ENCODE data around the gene GHDC. TPM values are rescaled to one million over a fixed set of nuclear protein-coding genes. Genes with fewer than 3 reads are reported as not detected.
"Not testable (repeated sequence)": the region's sequence is repeated elsewhere in the genome, so short reads cannot be mapped to it uniquely, and the experiment has no call there.

Gene GHDC
- total and polyA plus RNA-seq, 7 donors: 4.7 to 11.5 (median 7.7) TPM

GRCh38 chr17:42155614-42156045 is 38.7 kb downstream of the GHDC start:
- H3K36me3 ChIP-seq (ENCODE audit: insufficient read depth in 1 of 2, low read depth in 1 of 2): peaks cover 3 to 8% of the 10 kb centered on the region in 2 donors
- no peak for ATAC-seq
- intact Hi-C loops (cut with DNase I): loop anchor here in 1 of 2 donors (1.0 kb wide), 1 partner anchor 188 kb away; no protein-coding TSS in a partner anchor
- DNase-seq: no peak
- peak overlapping the region; percentile 100 for H3K4me3 ChIP-seq
- WGBS, 3 donors: 38 to 40% (median 39%) methylated on average over 17 of the region's 17 CpGs
- no peaks in the 10 kb centered on the region for H3K9me3 ChIP-seq
- peaks cover 26% of the 10 kb centered on the region for H3K4me1 ChIP-seq
- no peak for TF ChIP-seq CTCF (IDR thresholded peaks at IDR 0.05)
- no peaks in the 10 kb centered on the region for H3K27me3 ChIP-seq (ENCODE audit: insufficient read depth in 3 of 3, low read length in 2 of 3)
- peak overlapping the region; percentile 97 for H3K27ac ChIP-seq

GRCh38 chr17:42153919-42154742 is 40.2 kb downstream of the GHDC start:
- 4 to 6% (median 6%) methylated on average over 15 of the region's 15 CpGs for WGBS, 3 donors
- Histone ChIP-seq H3K36me3 (ENCODE audit: insufficient read depth in 1 of 2, low read depth in 1 of 2) (peaks cover 3 to 13% of the 10 kb centered on the region in 2 donors), H3K9me3 (no peaks in the 10 kb centered on the region), H3K4me1 (peaks cover 31% of the 10 kb centered on the region), H3K27me3 (ENCODE audit: insufficient read depth in 3 of 3, low read length in 2 of 3) (no peaks in the 10 kb centered on the region), H3K4me3 (peak overlapping the region; percentile 100), H3K27ac (peak overlapping the region; percentile 97)
- ATAC-seq (peak in 1 of 4 donors; percentile 19), DNase-seq (no peak)
- TF ChIP-seq CTCF (IDR thresholded peaks at IDR 0.05): no peak
- intact Hi-C loops (cut with DNase I): no loop called here

- intact Hi-C loops (cut with DNase I): no loop called here
- Histone ChIP-seq H3K4me1 (peaks cover 47% of the 10 kb centered on the region), H3K36me3 (ENCODE audit: insufficient read depth in 1 of 2, low read depth in 1 of 2) (peaks cover 0 to 26% of the 10 kb centered on the region in 2 donors), H3K27me3 (ENCODE audit: insufficient read depth in 3 of 3, low read length in 2 of 3) (no peaks in the 10 kb centered on the region), H3K4me3 (no peak overlapping the region), H3K27ac (peak overlapping the region; percentile 57), H3K9me3 (no peaks in the 10 kb centered on the region)
- no peak for DNase-seq
- TF ChIP-seq CTCF (IDR thresholded peaks at IDR 0.05): no peak
- no peak for ATAC-seq
- WGBS, 3 donors: 65 to 74% (median 68%) methylated on average over 13 of the region's 13 CpGs
Observed at GRCh38 chr17:42146911-42147607, 47.2 kb downstream of the GHDC start.

GRCh38 chr17:42143138-42143537 is 51.2 kb downstream of the GHDC start:
- H3K27ac ChIP-seq: peak overlapping the region; percentile 85
- H3K27me3 ChIP-seq (ENCODE audit: insufficient read depth in 3 of 3, low read length in 2 of 3); intact Hi-C loops (cut with DNase I); H3K4me3 ChIP-seq; H3K36me3 ChIP-seq (ENCODE audit: insufficient read depth in 1 of 2, low read depth in 1 of 2); H3K9me3 ChIP-seq: not testable (repeated sequence)
- 23 to 33% (median 28%) methylated on average over 4 of the region's 4 CpGs for WGBS, 3 donors
- H3K4me1 ChIP-seq: peaks cover 65% of the 10 kb centered on the region
- ATAC-seq: peak; percentile 58 to 79 (median 70)
- DNase-seq: peak in 1 of 2 donors; percentile 72

- no peak for TF ChIP-seq CTCF (IDR thresholded peaks at IDR 0.05)
- DNase-seq: peak; percentile 71 to 86
- Histone ChIP-seq H3K9me3 (no peaks in the 10 kb centered on the region), H3K4me1 (peaks cover 72% of the 10 kb centered on the region), H3K36me3 (ENCODE audit: insufficient read depth in 1 of 2, low read depth in 1 of 2) (peaks cover 0 to 7% of the 10 kb centered on the region in 2 donors), H3K27me3 (ENCODE audit: insufficient read depth in 3 of 3, low read length in 2 of 3) (no peaks in the 10 kb centered on the region), H3K4me3 (no peak overlapping the region), H3K27ac (peak overlapping the region; percentile 85)
- peak; percentile 87 to 93 (median 89) for ATAC-seq
- intact Hi-C loops (cut with DNase I): no loop called here
- WGBS, 3 donors: 30 to 31% (median 30%) methylated on average over 7 of the region's 7 CpGs
Observed at GRCh38 chr17:42142371-42142896, 51.9 kb downstream of the GHDC start.

Measured in psoas muscle (tissue), 8 donors.